ENCODE measurements around the gene C1orf174. TPM values are rescaled to one million over a fixed set of nuclear protein-coding genes. Genes with fewer than 3 reads are reported as not detected.

C1orf174 gene
- total and polyA plus RNA-seq, 4 donors = 18.5 to 29.1 (median 25.5) TPM

DNA sequence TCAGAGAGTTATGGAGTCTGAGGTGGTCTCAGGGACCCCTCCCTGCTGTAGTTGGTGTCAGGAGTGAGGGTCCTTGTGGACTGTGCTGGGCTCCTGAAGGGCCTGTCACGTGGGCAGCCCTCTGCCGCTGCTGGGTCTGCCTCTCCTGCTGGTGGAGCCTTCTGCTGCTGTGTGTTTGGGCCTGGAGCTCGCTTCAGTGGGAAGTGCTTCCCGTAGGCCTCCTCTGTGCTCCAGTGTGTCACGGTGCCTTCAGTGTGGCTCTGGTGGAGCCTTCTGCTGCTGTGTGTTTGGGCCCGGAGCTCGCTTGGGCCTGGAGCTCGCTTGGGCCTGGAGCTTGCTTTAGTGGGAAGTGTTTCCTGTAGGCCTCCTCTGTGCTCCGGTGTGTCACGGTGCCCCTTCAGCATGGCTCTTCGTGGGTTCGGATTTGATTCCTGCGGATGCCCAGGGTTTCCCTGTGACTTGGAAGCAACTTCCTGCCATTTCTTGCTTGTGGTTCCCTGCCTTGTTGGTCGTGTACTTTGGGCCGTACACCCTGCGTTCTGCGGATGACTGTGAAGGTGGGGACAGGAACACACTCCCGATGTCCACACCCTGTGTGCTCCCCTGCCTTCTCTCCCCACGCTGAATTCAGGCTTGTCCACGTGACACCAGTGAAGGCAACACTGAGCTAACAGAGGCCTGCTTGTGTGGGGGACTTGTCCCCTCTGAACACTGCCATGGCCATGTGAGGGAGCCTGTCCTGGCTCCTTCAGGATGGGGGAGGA, 19.5 kb downstream of the C1orf174 start:
- 96% methylated on average over 19 of the region's 20 CpGs for WGBS (ENCODE audit: insufficient coverage)
- H3K27ac ChIP-seq (ENCODE audit: low read depth, low read length) = no peak overlapping the region
- peaks cover 63% of the 10 kb centered on the region for H3K36me3 ChIP-seq (ENCODE audit: control insufficient read depth, insufficient read depth, low read length)
- H3K9me3 ChIP-seq (ENCODE audit: control insufficient read depth, insufficient read depth, low read length) = peaks cover 5% of the 10 kb centered on the region
- H3K4me3 ChIP-seq (ENCODE audit: low read depth, low read length) = no peak overlapping the region
- DNase-seq (ENCODE audit: low read depth in 4 of 6, low spot score in 6 of 6) = no peak
- H3K4me1 ChIP-seq (ENCODE audit: control insufficient read depth, insufficient read depth, low read length) = no peaks in the 10 kb centered on the region
- H3K27me3 ChIP-seq (ENCODE audit: control insufficient read depth, insufficient read depth, low read length) = no peaks in the 10 kb centered on the region

DNA sequence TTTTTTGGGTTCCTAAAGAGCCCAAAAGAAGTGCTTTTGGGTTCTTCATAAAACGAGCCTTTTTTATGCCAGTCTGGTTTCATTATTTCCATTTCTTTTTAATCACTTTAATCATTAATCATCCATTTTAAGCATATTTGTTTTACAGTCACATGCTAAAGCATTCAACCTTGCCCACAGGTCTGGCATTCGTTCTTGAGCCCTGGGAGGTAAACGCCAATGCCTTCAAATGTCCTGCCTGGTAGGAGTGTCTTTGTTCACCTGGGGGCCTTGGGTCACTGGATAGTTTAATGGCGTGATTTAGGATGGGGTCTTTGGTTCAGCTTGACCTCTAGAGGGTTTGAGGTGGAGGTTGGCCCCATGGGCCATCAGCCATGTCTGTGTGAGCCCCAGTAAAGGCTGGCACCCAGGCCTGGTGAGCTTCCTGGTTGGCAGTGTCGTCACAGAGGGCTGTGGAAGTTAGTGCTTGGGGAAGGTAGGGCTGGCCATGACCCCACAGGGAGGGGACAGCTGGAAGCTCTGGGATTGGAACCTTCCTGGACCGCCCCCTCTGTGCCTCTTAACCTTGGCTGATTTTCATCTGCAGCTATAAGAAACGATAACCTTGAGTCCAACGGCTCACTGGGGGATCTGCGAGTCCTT, 20.2 kb downstream of the C1orf174 start:
- no peak overlapping the region for H3K4me3 ChIP-seq (ENCODE audit: low read depth, low read length)
- no peak overlapping the region for H3K27ac ChIP-seq (ENCODE audit: low read depth, low read length)
- H3K27me3 ChIP-seq (ENCODE audit: control insufficient read depth, insufficient read depth, low read length) = no peaks in the 10 kb centered on the region
- H3K4me1 ChIP-seq (ENCODE audit: control insufficient read depth, insufficient read depth, low read length) = no peaks in the 10 kb centered on the region
- DNase-seq (ENCODE audit: low read depth in 4 of 6, low spot score in 6 of 6) = no peak
- peaks cover 64% of the 10 kb centered on the region for H3K36me3 ChIP-seq (ENCODE audit: control insufficient read depth, insufficient read depth, low read length)
- H3K9me3 ChIP-seq (ENCODE audit: control insufficient read depth, insufficient read depth, low read length) = peaks cover 5% of the 10 kb centered on the region
- WGBS (ENCODE audit: insufficient coverage) = 89% methylated on average over 9 of the region's 9 CpGs

GRCh38 chr1:3879099-3879498, 21.0 kb downstream of the C1orf174 start:
- Histone ChIP-seq H3K4me1 (ENCODE audit: control insufficient read depth, insufficient read depth, low read length) (no peaks in the 10 kb centered on the region), H3K4me3 (ENCODE audit: low read depth, low read length) (no peak overlapping the region), H3K27me3 (ENCODE audit: control insufficient read depth, insufficient read depth, low read length) (no peaks in the 10 kb centered on the region), H3K36me3 (ENCODE audit: control insufficient read depth, insufficient read depth, low read length) (peaks cover 66% of the 10 kb centered on the region), H3K27ac (ENCODE audit: low read depth, low read length) (no peak overlapping the region), H3K9me3 (ENCODE audit: control insufficient read depth, insufficient read depth, low read length) (peaks cover 5% of the 10 kb centered on the region)
- DNase-seq (ENCODE audit: low read depth in 4 of 6, low spot score in 6 of 6) = no peak
- WGBS (ENCODE audit: insufficient coverage) = 100% methylated on average over 7 of the region's 7 CpGs

- Histone ChIP-seq H3K27ac (ENCODE audit: low read depth, low read length) (no peak overlapping the region), H3K4me3 (ENCODE audit: low read depth, low read length) (no peak overlapping the region), H3K27me3 (ENCODE audit: control insufficient read depth, insufficient read depth, low read length) (no peaks in the 10 kb centered on the region), H3K4me1 (ENCODE audit: control insufficient read depth, insufficient read depth, low read length) (no peaks in the 10 kb centered on the region), H3K9me3 (ENCODE audit: control insufficient read depth, insufficient read depth, low read length) (peaks cover 5% of the 10 kb centered on the region), H3K36me3 (ENCODE audit: control insufficient read depth, insufficient read depth, low read length) (peaks cover 71% of the 10 kb centered on the region)
- 92% methylated on average over 16 of the region's 16 CpGs for WGBS (ENCODE audit: insufficient coverage)
- DNase-seq (ENCODE audit: low read depth in 4 of 6, low spot score in 6 of 6) = no peak
These were observed 23.4 kb downstream of the C1orf174 start for GRCh38 chr1:3876716-3877115.

DNA sequence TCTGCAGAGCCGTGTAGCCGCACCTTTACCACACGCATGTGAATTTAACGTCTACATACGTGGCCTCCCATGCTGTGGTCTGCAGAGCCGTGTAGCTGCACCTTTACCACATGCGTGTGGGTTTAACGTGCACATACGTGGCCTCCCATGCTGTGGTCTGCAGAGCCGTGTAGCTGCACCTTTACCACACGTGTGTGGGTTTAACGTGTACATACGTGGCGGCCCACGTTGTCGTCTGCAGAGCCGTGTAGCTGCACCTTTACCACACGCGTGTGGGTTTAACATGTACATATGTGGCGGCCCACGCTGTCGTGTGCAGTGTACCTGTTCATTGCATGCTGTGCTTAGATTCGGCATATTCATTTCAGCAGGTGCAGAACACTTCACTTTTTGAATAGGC, 25.3 kb downstream of the C1orf174 start:
- Histone ChIP-seq H3K4me3 (ENCODE audit: low read depth, low read length) (no peak overlapping the region), H3K36me3 (ENCODE audit: control insufficient read depth, insufficient read depth, low read length) (peaks cover 72% of the 10 kb centered on the region), H3K9me3 (ENCODE audit: control insufficient read depth, insufficient read depth, low read length) (peaks cover 5% of the 10 kb centered on the region), H3K27me3 (ENCODE audit: control insufficient read depth, insufficient read depth, low read length) (no peaks in the 10 kb centered on the region), H3K4me1 (ENCODE audit: control insufficient read depth, insufficient read depth, low read length) (no peaks in the 10 kb centered on the region), H3K27ac (ENCODE audit: low read depth, low read length) (no peak overlapping the region)
- no peak for DNase-seq (ENCODE audit: low read depth in 4 of 6, low spot score in 6 of 6)
- 98% methylated on average over 22 of the region's 23 CpGs for WGBS (ENCODE audit: insufficient coverage)

DNA sequence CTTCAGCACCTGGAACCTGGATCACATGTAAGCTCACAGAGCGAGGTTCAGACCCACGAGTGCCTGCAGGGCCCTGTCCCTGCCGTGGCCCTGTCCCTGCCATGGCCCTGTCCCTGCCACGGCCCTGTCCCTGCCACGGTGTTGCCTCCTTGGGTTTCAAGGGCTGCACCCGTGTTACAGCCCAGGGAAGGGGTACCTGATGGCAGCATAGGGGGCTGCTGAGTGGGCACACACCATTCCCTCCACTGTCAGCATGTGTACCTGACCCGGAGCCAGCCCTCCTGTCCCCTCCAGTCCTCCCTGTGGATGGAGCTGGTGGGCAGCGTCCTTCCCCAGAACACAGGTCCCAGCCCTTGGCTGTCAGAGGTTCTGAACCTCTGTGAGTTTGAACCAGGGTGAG, 27.5 kb downstream of the C1orf174 start:
- H3K36me3 ChIP-seq (ENCODE audit: control insufficient read depth, insufficient read depth, low read length) = peaks cover 81% of the 10 kb centered on the region
- no peaks in the 10 kb centered on the region for H3K4me1 ChIP-seq (ENCODE audit: control insufficient read depth, insufficient read depth, low read length)
- no peak for DNase-seq (ENCODE audit: low read depth in 4 of 6, low spot score in 6 of 6)
- H3K27ac ChIP-seq (ENCODE audit: low read depth, low read length) = no peak overlapping the region
- no peak overlapping the region for H3K4me3 ChIP-seq (ENCODE audit: low read depth, low read length)
- H3K9me3 ChIP-seq (ENCODE audit: control insufficient read depth, insufficient read depth, low read length) = no peaks in the 10 kb centered on the region
- WGBS (ENCODE audit: insufficient coverage) = 89% methylated on average over 6 of the region's 8 CpGs
- no peaks in the 10 kb centered on the region for H3K27me3 ChIP-seq (ENCODE audit: control insufficient read depth, insufficient read depth, low read length)

DNA sequence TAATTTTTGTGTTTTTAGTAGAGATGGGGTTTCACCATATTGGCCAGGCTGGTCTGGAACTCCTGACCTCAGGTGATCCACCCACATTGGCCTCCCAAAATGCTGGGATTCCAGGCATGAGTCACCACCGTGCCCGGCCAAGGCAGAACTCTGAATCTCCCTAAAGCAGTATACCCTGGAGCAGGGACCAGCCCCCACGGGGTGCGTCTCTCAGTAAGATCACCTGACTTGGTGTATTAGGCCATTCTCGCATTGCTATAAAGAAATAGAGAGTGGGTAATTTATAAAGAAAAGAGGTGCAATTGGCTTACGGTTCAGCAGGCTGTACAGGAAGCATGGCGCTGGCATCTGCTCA, 28.6 kb downstream of the C1orf174 start:
- Histone ChIP-seq H3K4me1 (ENCODE audit: control insufficient read depth, insufficient read depth, low read length) (no peaks in the 10 kb centered on the region), H3K27me3 (ENCODE audit: control insufficient read depth, insufficient read depth, low read length) (no peaks in the 10 kb centered on the region), H3K36me3 (ENCODE audit: control insufficient read depth, insufficient read depth, low read length) (peaks cover 78% of the 10 kb centered on the region), H3K9me3 (ENCODE audit: control insufficient read depth, insufficient read depth, low read length) (no peaks in the 10 kb centered on the region), H3K27ac (ENCODE audit: low read depth, low read length) (no peak overlapping the region), H3K4me3 (ENCODE audit: low read depth, low read length) (no peak overlapping the region)
- no peak for DNase-seq (ENCODE audit: low read depth in 4 of 6, low spot score in 6 of 6)
- 95% methylated on average over 7 of the region's 7 CpGs for WGBS (ENCODE audit: insufficient coverage)

GRCh38 chr1:3869751-3870301, 30.2 kb downstream of the C1orf174 start:
- Histone ChIP-seq H3K36me3 (ENCODE audit: control insufficient read depth, insufficient read depth, low read length) (peaks cover 80% of the 10 kb centered on the region), H3K4me3 (ENCODE audit: low read depth, low read length) (no peak overlapping the region), H3K27me3 (ENCODE audit: control insufficient read depth, insufficient read depth, low read length) (no peaks in the 10 kb centered on the region), H3K4me1 (ENCODE audit: control insufficient read depth, insufficient read depth, low read length) (no peaks in the 10 kb centered on the region), H3K27ac (ENCODE audit: low read depth, low read length) (no peak overlapping the region), H3K9me3 (ENCODE audit: control insufficient read depth, insufficient read depth, low read length) (no peaks in the 10 kb centered on the region)
- DNase-seq (ENCODE audit: low read depth in 4 of 6, low spot score in 6 of 6) = no peak
- WGBS (ENCODE audit: insufficient coverage) = 75% methylated on average over 16 of the region's 18 CpGs

GRCh38 chr1:3868464-3869006, 31.5 kb downstream of the C1orf174 start:
- Histone ChIP-seq H3K27ac (ENCODE audit: low read depth, low read length) (no peak overlapping the region), H3K36me3 (ENCODE audit: control insufficient read depth, insufficient read depth, low read length) (peaks cover 73% of the 10 kb centered on the region), H3K9me3 (ENCODE audit: control insufficient read depth, insufficient read depth, low read length) (no peaks in the 10 kb centered on the region), H3K4me1 (ENCODE audit: control insufficient read depth, insufficient read depth, low read length) (no peaks in the 10 kb centered on the region), H3K4me3 (ENCODE audit: low read depth, low read length) (no peak overlapping the region), H3K27me3 (ENCODE audit: control insufficient read depth, insufficient read depth, low read length) (no peaks in the 10 kb centered on the region)
- WGBS (ENCODE audit: insufficient coverage) = 90% methylated on average over 12 of the region's 13 CpGs
- no peak for DNase-seq (ENCODE audit: low read depth in 4 of 6, low spot score in 6 of 6)

All from spinal cord (tissue), 10 donors.